SK-N-SH treated with all-trans-retinoic acid at 6 μM for 48 hours (cell line): ENCODE data around the gene RIMBP2.

Experiments
- ESRRG ChIP-seq: fragments of 250-450 bp; sonication (Bioruptor Pico); IDR thresholded peaks from 2 replicates; pipeline ENCODE4 v1.6.1; 2021; ENCODE audit warnings: mild to moderate bottlenecking
- RARB ChIP-seq: fragments of 250-450 bp; sonication (Bioruptor Pico); IDR thresholded peaks from 2 replicates; pipeline ENCODE4 v1.8.0; 2021; ENCODE audit warnings: mild to moderate bottlenecking, moderate library complexity
- TOX ChIP-seq: fragments of 250-450 bp; sonication (Bioruptor Pico); IDR thresholded peaks from 2 replicates; pipeline ENCODE4 v1.8.0; 2021; ENCODE audit warnings: mild to moderate bottlenecking, moderate library complexity, borderline replicate concordance
- ZFP3 ChIP-seq: fragments of 250-450 bp; sonication (Bioruptor Pico); IDR thresholded peaks from 2 replicates; pipeline ENCODE4 v1.5.0; 2020; ENCODE audit warnings: mild to moderate bottlenecking, moderate library complexity

GRCh38 chr12:130603396-130603965, 112.6 kb downstream of the RIMBP2 start:
- TF ChIP-seq TOX (CRISPR knock-in tag) (no peak), ZFP3 (CRISPR knock-in tag) (no peak), RARB (CRISPR knock-in tag) (no peak), ESRRG (no peak)
